ENCODE measurements around the gene COL4A2.

DNA sequence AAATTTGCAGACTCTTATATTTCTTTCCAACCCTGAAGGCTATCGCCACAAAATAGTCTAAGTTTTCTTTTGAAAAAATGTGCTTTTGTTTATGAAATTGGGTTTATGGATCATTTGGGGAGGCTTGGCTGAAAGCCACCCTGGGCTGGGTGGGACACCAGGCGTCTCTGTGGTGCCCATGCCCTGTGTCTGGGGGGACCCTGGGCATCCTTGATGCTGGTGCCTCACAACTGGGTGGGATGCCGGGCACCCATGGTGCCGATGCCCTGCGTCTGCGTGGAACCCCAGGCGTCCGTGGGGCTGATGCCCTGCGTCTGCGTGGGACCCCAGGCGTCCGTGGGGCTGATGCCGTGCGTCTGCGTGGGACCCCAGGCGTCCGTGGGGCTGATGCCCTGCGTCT lies 149.5 kb downstream of the COL4A2 start:
- no peak for TF ChIP-seq POLR2AphosphoS5 (IDR thresholded peaks at IDR 0.05; ENCODE audit: borderline replicate concordance, low read depth, low read length)
- no peak for TF ChIP-seq EZH2 (IDR thresholded peaks at IDR 0.05)
- no peak for TF ChIP-seq FOXP2 (optimal IDR thresholded peaks at IDR 0.05; ENCODE audit: control extremely low read depth, extremely low read length, insufficient read depth)
